ENCODE results near the gene RBM34. TPM values are rescaled to one million over a fixed set of nuclear protein-coding genes. Genes with fewer than 3 reads are reported as not detected.

The RBM34 gene
- polyA plus RNA-seq, 3 donors, result 20.5 to 25.7 (median 22.5) TPM

DNA sequence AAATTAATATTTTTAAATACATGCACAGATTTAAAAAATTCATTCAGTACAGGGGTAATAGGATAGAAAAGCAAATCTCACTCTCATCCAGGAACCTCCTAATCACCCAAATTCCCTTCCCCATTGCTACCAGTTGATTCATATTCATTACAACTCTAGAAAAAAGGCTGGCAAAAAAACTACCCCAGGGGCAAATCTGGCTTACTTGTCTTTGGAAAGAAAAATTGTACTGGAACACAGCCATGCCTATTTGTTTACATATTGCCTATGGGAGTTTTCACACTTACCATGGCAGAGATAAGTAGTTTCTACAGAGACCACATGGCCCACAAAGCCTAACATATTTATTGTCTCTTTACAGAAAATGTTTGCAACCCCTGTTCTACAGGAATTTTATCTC, 8.9 kb upstream of the RBM34 start:
- Histone ChIP-seq H3K9ac (ENCODE audit: insufficient read depth, low read length, poor library complexity, severe bottlenecking) (no peak overlapping the region), H3K4me1 (ENCODE audit: control insufficient read depth in 1 of 2, insufficient read depth in 2 of 2, low read length in 2 of 2) (no peaks in the 10 kb centered on the region), H3K4me3 (replicated peaks in 1 of 3; ENCODE audit: low read depth in 2 of 3, low read length in 3 of 3) (no peak overlapping the region), H3K9me3 (replicated peaks in 1 of 2; ENCODE audit: control insufficient read depth in 1 of 2, insufficient read depth in 1 of 2, low read length in 2 of 2) (no peaks in the 10 kb centered on the region), H3K27ac (ENCODE audit: low read depth in 1 of 2, low read length in 2 of 2) (no peak overlapping the region), H2AFZ (ENCODE audit: insufficient read depth, low read depth, low read length, poor library complexity, severe bottlenecking) (no peak overlapping the region), H3K4me2 (replicated peaks; ENCODE audit: extremely low read depth, low read length, poor library complexity, severe bottlenecking) (no peak overlapping the region), H3K36me3 (replicated peaks in 1 of 2; ENCODE audit: control insufficient read depth in 1 of 2, insufficient read depth in 2 of 2, low read length in 2 of 2) (peaks cover 61 to 88% of the 10 kb centered on the region in 2 donors), H4K20me1 (ENCODE audit: insufficient read depth, low read length) (no peaks in the 10 kb centered on the region), H3K27me3 (ENCODE audit: control insufficient read depth in 2 of 2, insufficient read depth in 2 of 2, low read length in 2 of 2) (no peaks in the 10 kb centered on the region), H3K79me2 (ENCODE audit: insufficient read depth, low read length) (no peaks in the 10 kb centered on the region)
- Mint-ChIP-seq H3K27me3 (ENCODE audit: low read depth in 3 of 3) (peaks cover 0 to 2% (median 0%) of the 10 kb centered on the region in 3 donors), H3K27ac (peak overlapping the region in 1 of 7 donors; percentile 7), H3K4me3 (no peak overlapping the region), H3K9me3 (peaks cover 0 to 3% (median 0%) of the 10 kb centered on the region in 7 donors), H3K4me1 (no peaks in the 10 kb centered on the region), H3K36me3 (peaks cover 52 to 78% of the 10 kb centered on the region in 2 donors)
- DNase-seq, result no peak
- TF ChIP-seq, protein P1, sequence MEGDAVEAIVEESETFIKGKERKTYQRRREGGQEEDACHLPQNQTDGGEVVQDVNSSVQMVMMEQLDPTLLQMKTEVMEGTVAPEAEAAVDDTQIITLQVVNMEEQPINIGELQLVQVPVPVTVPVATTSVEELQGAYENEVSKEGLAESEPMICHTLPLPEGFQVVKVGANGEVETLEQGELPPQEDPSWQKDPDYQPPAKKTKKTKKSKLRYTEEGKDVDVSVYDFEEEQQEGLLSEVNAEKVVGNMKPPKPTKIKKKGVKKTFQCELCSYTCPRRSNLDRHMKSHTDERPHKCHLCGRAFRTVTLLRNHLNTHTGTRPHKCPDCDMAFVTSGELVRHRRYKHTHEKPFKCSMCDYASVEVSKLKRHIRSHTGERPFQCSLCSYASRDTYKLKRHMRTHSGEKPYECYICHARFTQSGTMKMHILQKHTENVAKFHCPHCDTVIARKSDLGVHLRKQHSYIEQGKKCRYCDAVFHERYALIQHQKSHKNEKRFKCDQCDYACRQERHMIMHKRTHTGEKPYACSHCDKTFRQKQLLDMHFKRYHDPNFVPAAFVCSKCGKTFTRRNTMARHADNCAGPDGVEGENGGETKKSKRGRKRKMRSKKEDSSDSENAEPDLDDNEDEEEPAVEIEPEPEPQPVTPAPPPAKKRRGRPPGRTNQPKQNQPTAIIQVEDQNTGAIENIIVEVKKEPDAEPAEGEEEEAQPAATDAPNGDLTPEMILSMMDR (IDR thresholded peaks at IDR 0.05), result no peak
- intact Hi-C loops (cut with micrococcal nuclease), result no loop called here

DNA sequence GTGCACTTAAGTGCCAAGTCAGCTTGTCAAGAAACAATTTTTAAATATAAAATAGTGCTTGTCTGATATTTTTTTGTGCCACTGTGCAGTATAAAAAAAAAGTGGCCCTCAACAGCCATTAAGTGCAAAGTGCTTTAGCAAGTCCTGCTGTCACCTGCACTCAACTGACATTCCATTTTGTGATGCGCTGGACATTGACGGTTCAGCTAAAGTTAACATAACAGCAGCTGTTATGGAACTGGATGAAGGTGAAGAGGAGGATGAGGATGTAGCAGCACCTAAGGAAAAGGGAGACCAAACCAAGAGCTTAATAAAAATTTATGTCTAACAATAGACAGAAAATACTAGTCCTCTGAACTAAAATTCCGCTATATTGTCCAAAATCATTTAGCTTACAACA, 7.3 kb upstream of the RBM34 start:
- Histone ChIP-seq H3K4me1 (ENCODE audit: control insufficient read depth in 1 of 2, insufficient read depth in 2 of 2, low read length in 2 of 2) (no peaks in the 10 kb centered on the region), H3K27ac (ENCODE audit: low read depth in 1 of 2, low read length in 2 of 2) (no peak overlapping the region), H3K79me2 (ENCODE audit: insufficient read depth, low read length) (no peaks in the 10 kb centered on the region), H3K9me3 (replicated peaks in 1 of 2; ENCODE audit: control insufficient read depth in 1 of 2, insufficient read depth in 1 of 2, low read length in 2 of 2) (no peaks in the 10 kb centered on the region), H3K4me2 (replicated peaks; ENCODE audit: extremely low read depth, low read length, poor library complexity, severe bottlenecking) (no peak overlapping the region), H2AFZ (ENCODE audit: insufficient read depth, low read depth, low read length, poor library complexity, severe bottlenecking) (no peak overlapping the region), H3K36me3 (replicated peaks in 1 of 2; ENCODE audit: control insufficient read depth in 1 of 2, insufficient read depth in 2 of 2, low read length in 2 of 2) (peaks cover 47 to 72% of the 10 kb centered on the region in 2 donors), H3K27me3 (ENCODE audit: control insufficient read depth in 2 of 2, insufficient read depth in 2 of 2, low read length in 2 of 2) (no peaks in the 10 kb centered on the region), H3K9ac (ENCODE audit: insufficient read depth, low read length, poor library complexity, severe bottlenecking) (no peak overlapping the region), H4K20me1 (ENCODE audit: insufficient read depth, low read length) (no peaks in the 10 kb centered on the region), H3K4me3 (replicated peaks in 1 of 3; ENCODE audit: low read depth in 2 of 3, low read length in 3 of 3) (no peak overlapping the region)
- peaks cover 0 to 3% (median 0%) of the 10 kb centered on the region in 7 donors for H3K9me3 Mint-ChIP-seq
- WGBS (ENCODE audit: insufficient coverage), result no CpG with 5 or more reads among the region's 3 CpGs
- TF ChIP-seq, protein P1 (IDR thresholded peaks at IDR 0.05), result no peak
- intact Hi-C loops (cut with micrococcal nuclease), result no loop called here
- H3K4me3 Mint-ChIP-seq, result no peak overlapping the region
- no peak overlapping the region for H3K27ac Mint-ChIP-seq
- no peak for DNase-seq
- peaks cover 41 to 63% of the 10 kb centered on the region in 2 donors for H3K36me3 Mint-ChIP-seq
- H3K27me3 Mint-ChIP-seq (ENCODE audit: low read depth in 3 of 3), result no peaks in the 10 kb centered on the region
- no peaks in the 10 kb centered on the region for H3K4me1 Mint-ChIP-seq
